T-helper 17 cell (primary cell): ENCODE results near the gene TRIM58. TPM values are rescaled to one million over a fixed set of nuclear protein-coding genes. Genes with fewer than 3 reads are reported as not detected.
A peak's percentile ranks its signal among the peaks of the same experiment; 100 is the strongest.

Experiments used
- ATAC-seq: fragments of 150-1000 bp; cut with Tn5 transposase; 2 replicates; pipeline ENCODE4 v1.10.0; 2021; ENCODE audit warnings: mild to moderate bottlenecking, moderate library complexity
- DNase-seq, 3 donors: peaks; one replicate each; pipeline versions ENCODE4 v3.0.0 to v3.0.0-alpha.2; 2020 to 2021
- H3K9me3 ChIP-seq: one replicate; pipeline ENCODE4 v1.7.0; 2013; ENCODE audit warnings: low read length, mild to moderate bottlenecking; ENCODE audit not compliant: control insufficient read depth, poor library complexity, severe bottlenecking
- H3K27ac Mint-ChIP-seq: one replicate; pipeline ENCODE4 v1.8.0; 2022; ENCODE audit warnings: mild to moderate bottlenecking, moderate library complexity, mixed read lengths
- H3K27me3 Mint-ChIP-seq: one replicate; pipeline ENCODE4 v1.8.0; 2022; ENCODE audit warnings: mixed read lengths
- H3K36me3 Mint-ChIP-seq: one replicate; pipeline ENCODE4 v1.8.0; 2022; ENCODE audit warnings: low read depth, mixed read lengths
- H3K4me1 Mint-ChIP-seq: one replicate; pipeline ENCODE4 v1.8.0; 2022; ENCODE audit warnings: mild to moderate bottlenecking, mixed read lengths
- H3K4me3 Mint-ChIP-seq: one replicate; pipeline ENCODE4 v1.8.0; 2022; ENCODE audit warnings: mild to moderate bottlenecking, moderate library complexity, mixed read lengths
- total RNA-seq, 4 donors: library from RNA in 2 of 4; stranded (reverse) in 2 of 4; gene quantifications; one replicate each; pipeline ENCODE4 v1.2.3 and lab custom pipeline; 2022 to 2026

The TRIM58 gene
- total RNA-seq (10 to 100 TPM in 1 of 2 donors, 1 to 10 TPM in 1; 1.2 to 44.2 TPM), total RNA-seq (lab: John Stamatoyannopoulos, UW) (0 reads per million in 2 donors)

DNA sequence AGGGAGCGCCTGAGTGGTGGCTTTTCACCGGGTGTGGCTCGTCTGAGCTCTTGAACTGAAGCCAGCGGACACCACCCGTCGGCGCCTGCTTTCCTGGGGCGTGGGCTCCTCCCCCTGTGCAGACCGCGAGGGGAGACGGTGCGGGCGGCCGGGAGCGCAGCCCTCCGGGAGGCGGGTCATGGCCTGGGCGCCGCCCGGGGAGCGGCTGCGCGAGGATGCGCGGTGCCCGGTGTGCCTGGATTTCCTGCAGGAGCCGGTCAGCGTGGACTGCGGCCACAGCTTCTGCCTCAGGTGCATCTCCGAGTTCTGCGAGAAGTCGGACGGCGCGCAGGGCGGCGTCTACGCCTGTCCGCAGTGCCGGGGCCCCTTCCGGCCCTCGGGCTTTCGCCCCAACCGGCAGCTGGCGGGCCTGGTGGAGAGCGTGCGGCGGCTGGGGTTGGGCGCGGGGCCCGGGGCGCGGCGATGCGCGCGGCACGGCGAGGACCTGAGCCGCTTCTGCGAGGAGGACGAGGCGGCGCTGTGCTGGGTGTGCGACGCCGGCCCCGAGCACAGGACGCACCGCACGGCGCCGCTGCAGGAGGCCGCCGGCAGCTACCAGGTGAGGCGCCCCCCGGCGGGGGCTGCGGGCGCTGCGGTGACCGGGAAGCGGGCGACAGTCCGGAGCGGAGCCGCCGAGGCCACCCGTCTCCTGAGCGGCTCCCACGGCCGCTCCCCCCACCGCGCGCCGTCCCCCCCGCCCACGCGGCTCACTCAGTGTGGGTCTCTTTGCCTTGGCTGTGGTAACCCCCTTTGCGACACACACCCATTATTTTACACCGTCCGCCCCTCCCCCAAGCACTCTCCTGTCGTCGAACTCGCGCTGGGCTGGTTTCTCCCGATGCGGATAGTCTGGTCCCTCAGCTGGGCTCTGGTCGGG is at the start of gene TRIM58:
TRIM58 (plus strand) TSS at position 119 of the 916 bp plus-strand sequence; CDS start at position 179, 60 bp downstream.
- ATAC-seq (peak; percentile 81), DNase-seq (peak in 1 of 3 donors; percentile 7)
- no peaks in the 10 kb centered on the region for H3K9me3 ChIP-seq
- Mint-ChIP-seq H3K27me3 (peaks cover 61% of the 10 kb centered on the region), H3K4me3 (peak within 1 kb of the TSS; percentile 86), H3K36me3 (peaks cover 8% of the 10 kb centered on the region), H3K4me1 (peaks cover 11% of the 10 kb centered on the region), H3K27ac (no peak within 1 kb of the TSS)

DNA sequence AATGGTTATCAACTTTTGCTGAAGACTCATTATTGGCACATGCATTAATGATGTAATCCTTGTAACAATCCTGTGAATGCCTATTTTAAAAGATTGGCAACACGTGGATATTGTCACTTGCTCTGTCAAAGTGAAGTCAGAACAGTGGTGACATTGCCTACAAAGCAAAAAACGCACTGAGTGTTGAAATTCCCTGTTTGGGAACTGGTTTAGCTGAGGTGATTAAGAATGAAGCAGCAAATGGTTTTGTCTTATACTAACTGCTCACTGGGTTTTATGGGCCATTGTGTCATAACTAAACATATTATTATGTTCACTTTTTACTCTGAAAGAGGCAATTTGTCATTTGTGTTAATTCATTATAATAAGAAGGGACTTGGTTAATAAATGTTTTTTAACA is 44.4 kb upstream of the TRIM58 start:
- H3K4me1 Mint-ChIP-seq: no peaks in the 10 kb centered on the region
- ATAC-seq (no peak), DNase-seq (no peak)
- peaks cover 9% of the 10 kb centered on the region for H3K27me3 Mint-ChIP-seq
- H3K36me3 Mint-ChIP-seq: no peaks in the 10 kb centered on the region
- no peaks in the 10 kb centered on the region for H3K9me3 ChIP-seq
- H3K4me3 Mint-ChIP-seq: no peak overlapping the region
- no peak overlapping the region for H3K27ac Mint-ChIP-seq

DNA sequence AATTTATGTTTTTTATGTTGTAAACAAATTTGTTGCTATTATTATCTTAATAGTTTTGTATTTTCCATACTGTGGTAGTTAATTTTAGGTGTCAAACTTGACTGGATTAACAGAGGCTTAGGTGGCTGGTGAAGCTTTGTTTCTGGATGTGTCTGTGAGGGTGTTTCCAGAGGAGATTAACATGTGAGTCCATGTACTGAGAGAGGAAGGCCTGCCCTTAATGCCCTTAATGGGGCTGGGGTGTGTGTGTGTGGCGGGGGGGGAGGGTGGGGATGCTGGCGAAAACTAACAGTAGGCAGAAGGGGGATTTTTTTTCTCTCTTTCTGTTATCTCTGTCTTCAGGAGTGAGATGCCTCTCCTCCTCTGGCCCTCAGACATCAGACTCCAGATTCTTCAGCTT is 34.9 kb upstream of the TRIM58 start:
- no peaks in the 10 kb centered on the region for H3K36me3 Mint-ChIP-seq
- H3K4me3 Mint-ChIP-seq: no peak overlapping the region
- no peaks in the 10 kb centered on the region for H3K9me3 ChIP-seq
- DNase-seq (no peak), ATAC-seq (no peak)
- H3K4me1 Mint-ChIP-seq: no peaks in the 10 kb centered on the region
- no peak overlapping the region for H3K27ac Mint-ChIP-seq
- no peaks in the 10 kb centered on the region for H3K27me3 Mint-ChIP-seq

- ATAC-seq: no peak
- DNase-seq: no peak
- no peaks in the 10 kb centered on the region for H3K9me3 ChIP-seq
- Mint-ChIP-seq H3K27ac (no peak within 1 kb of the TSS), H3K4me3 (no peak within 1 kb of the TSS), H3K4me1 (no peaks in the 10 kb centered on the region), H3K36me3 (no peaks in the 10 kb centered on the region), H3K27me3 (no peaks in the 10 kb centered on the region)
Measured at GRCh38 chr1:247824023-247824422, 33.0 kb upstream of the TRIM58 start, which contains the start of gene OR14A16. Gene OR14A16, minus strand, starts transcription at chr1:247824119. Its CDS starts 8,390 bp downstream, at chr1:247815729.

GRCh38 chr1:247825362-247825761 is 31.6 kb upstream of the TRIM58 start:
- no peaks in the 10 kb centered on the region for H3K4me1 Mint-ChIP-seq

DNA sequence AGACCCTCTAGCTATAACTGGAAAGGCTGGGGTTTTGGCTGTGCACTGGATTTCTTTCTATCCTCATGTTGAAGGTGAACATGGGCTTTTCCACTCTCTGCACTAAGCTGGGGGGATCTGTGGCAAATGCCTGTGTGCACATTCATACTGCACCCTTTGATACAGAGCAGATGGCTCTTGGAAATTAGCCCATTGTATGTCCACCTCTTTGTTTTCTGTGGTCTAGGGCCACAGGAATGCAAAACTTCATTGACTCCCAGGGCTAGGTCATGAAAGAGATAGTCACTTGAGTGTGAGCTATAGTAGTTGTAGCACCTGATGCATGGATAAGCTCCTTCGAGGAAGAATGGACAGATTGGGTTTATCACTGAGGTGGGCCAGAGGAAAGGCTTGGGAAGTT is 27.3 kb upstream of the TRIM58 start:
- DNase-seq (no peak), ATAC-seq (no peak)
- H3K27ac Mint-ChIP-seq: no peak overlapping the region
- peaks cover 9% of the 10 kb centered on the region for H3K27me3 Mint-ChIP-seq
- no peaks in the 10 kb centered on the region for H3K9me3 ChIP-seq
- no peaks in the 10 kb centered on the region for H3K4me1 Mint-ChIP-seq
- no peaks in the 10 kb centered on the region for H3K36me3 Mint-ChIP-seq
- H3K4me3 Mint-ChIP-seq: no peak overlapping the region

More at GRCh38 chr1:247825362-247825761, 31.6 kb upstream of the TRIM58 start:
- no peak for DNase-seq
- H3K9me3 ChIP-seq: no peaks in the 10 kb centered on the region
- Mint-ChIP-seq H3K27ac (no peak overlapping the region), H3K27me3 (no peaks in the 10 kb centered on the region), H3K4me3 (no peak overlapping the region), H3K36me3 (no peaks in the 10 kb centered on the region)
- no peak for ATAC-seq

DNA sequence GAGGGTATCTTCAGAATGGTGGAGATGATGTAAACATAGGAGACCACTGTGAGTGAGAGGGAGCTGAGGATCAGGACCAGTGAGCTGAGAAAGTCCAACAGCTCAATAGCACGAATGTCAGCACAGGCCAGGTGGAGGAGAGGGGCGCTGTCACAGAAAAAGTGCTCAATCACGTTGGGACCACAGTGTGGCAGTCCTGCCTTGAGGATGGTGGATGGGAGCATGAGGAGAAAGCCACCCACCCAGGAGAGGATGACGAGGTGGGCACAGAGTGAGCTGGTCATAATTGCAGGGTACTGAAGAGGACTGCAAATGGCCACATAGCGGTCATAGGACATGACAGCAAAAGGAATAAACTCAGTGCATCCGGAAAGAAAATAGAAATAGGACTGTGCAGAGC is 23.4 kb upstream of the TRIM58 start:
- DNase-seq: no peak
- no peaks in the 10 kb centered on the region for H3K9me3 ChIP-seq
- no peaks in the 10 kb centered on the region for H3K4me1 Mint-ChIP-seq
- no peaks in the 10 kb centered on the region for H3K36me3 Mint-ChIP-seq
- peaks cover 9% of the 10 kb centered on the region for H3K27me3 Mint-ChIP-seq
- ATAC-seq: no peak
- H3K4me3 Mint-ChIP-seq: no peak overlapping the region
- H3K27ac Mint-ChIP-seq: no peak overlapping the region

DNA sequence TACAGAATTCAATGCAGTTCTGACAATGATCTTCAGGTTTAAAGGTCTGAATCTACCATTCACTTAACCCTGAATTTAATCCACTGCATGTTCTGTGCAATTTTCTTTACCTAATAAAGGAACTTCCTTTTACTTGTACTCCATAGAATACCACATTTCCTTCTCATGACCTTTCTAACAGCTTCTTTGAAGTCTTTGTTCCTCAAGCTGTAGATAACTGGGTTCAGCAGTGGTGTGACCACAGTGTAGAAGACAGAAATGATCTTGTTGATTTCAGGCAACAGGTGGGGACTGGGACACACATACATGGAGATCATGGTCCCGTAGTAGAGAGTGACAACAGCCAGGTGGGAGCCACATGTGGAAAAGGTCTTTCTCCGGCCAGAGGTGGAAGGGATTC is 16.2 kb upstream of the TRIM58 start:
- H3K36me3 Mint-ChIP-seq: no peaks in the 10 kb centered on the region
- H3K4me3 Mint-ChIP-seq: no peak overlapping the region
- H3K27me3 Mint-ChIP-seq: no peaks in the 10 kb centered on the region
- DNase-seq (no peak), ATAC-seq (no peak)
- H3K4me1 Mint-ChIP-seq: no peaks in the 10 kb centered on the region
- no peaks in the 10 kb centered on the region for H3K9me3 ChIP-seq
- H3K27ac Mint-ChIP-seq: no peak overlapping the region

GRCh38 chr1:247841796-247842195 is 15.2 kb upstream of the TRIM58 start, which contains the start of gene OR11L1:
Gene OR11L1, minus strand, starts transcription at chr1:247841896. Its CDS starts 0 bp downstream, at chr1:247841896.
- no peak for ATAC-seq
- no peaks in the 10 kb centered on the region for H3K9me3 ChIP-seq
- H3K4me1 Mint-ChIP-seq: no peaks in the 10 kb centered on the region
- H3K27me3 Mint-ChIP-seq: no peaks in the 10 kb centered on the region
- no peak within 1 kb of the TSS for H3K27ac Mint-ChIP-seq
- no peaks in the 10 kb centered on the region for H3K36me3 Mint-ChIP-seq
- DNase-seq: no peak
- H3K4me3 Mint-ChIP-seq: no peak within 1 kb of the TSS

DNA sequence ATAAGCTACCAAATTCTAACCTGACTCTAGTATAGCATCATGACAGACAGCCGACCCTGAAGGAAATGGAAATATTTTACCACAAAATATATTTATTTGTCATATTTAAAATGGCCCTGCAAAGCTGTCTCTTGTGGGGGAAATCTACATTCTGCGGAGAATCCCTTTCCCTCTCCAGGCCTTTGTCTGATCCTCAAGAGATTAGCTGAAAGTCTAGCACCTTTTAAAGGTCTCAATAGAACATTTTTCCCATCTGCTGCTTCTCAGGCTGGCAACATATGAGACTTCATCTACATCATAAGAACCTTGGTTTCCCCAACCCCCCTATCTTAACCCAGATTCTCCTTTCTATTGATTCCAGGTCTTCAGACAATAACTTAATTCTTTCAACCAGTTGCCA is 13.6 kb upstream of the TRIM58 start:
- ATAC-seq: no peak
- no peaks in the 10 kb centered on the region for H3K9me3 ChIP-seq

DNA sequence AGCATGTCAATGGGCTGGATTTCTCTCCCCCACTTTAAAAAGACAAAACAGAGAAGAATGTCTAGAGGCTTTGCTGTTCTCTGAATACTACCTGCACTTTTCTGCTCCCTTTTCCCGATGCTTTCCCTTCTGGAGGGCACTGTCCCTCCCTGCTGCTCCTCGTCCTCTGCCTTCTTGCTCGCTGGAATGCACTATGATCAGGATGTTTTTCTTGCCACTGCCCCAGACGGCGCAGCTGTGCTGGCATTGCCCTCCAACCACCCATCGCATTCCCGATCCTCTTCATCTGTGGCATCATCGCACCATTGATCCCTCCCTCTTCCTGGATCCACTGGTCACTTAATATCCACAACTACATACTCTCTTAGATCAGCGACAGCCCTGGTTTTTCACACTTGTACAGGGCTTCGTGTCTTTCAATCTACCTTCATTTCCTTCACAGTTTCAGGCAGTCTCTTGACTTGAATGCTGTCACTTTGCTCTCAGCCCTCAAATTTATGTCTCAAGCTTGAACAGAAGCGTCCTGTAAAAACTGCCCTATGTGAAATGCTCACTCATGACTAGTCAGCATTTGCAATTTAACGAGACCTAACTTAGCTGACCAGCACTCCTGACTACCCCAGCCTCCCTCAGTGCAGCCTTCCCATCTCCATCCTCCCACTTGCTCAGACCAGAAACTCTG is 11.8 kb upstream of the TRIM58 start:
- no peaks in the 10 kb centered on the region for H3K4me1 Mint-ChIP-seq
- no peak overlapping the region for H3K27ac Mint-ChIP-seq
- DNase-seq (no peak), ATAC-seq (no peak)
- no peaks in the 10 kb centered on the region for H3K9me3 ChIP-seq
- no peaks in the 10 kb centered on the region for H3K27me3 Mint-ChIP-seq
- H3K36me3 Mint-ChIP-seq: no peaks in the 10 kb centered on the region
- H3K4me3 Mint-ChIP-seq: no peak overlapping the region

More for the DNA sequence above, 13.6 kb upstream of the TRIM58 start:
- Mint-ChIP-seq H3K4me3 (no peak overlapping the region), H3K36me3 (no peaks in the 10 kb centered on the region), H3K4me1 (no peaks in the 10 kb centered on the region), H3K27ac (no peak overlapping the region), H3K27me3 (no peaks in the 10 kb centered on the region)
- DNase-seq: no peak

GRCh38 chr1:247845693-247846017 is 11.3 kb upstream of the TRIM58 start:
- H3K36me3 Mint-ChIP-seq: no peaks in the 10 kb centered on the region
- H3K27ac Mint-ChIP-seq: no peak overlapping the region
- DNase-seq: no peak
- H3K4me3 Mint-ChIP-seq: no peak overlapping the region
- no peak for ATAC-seq
- H3K4me1 Mint-ChIP-seq: no peaks in the 10 kb centered on the region
- H3K27me3 Mint-ChIP-seq: peaks cover under 1% of the 10 kb centered on the region
- no peaks in the 10 kb centered on the region for H3K9me3 ChIP-seq

DNA sequence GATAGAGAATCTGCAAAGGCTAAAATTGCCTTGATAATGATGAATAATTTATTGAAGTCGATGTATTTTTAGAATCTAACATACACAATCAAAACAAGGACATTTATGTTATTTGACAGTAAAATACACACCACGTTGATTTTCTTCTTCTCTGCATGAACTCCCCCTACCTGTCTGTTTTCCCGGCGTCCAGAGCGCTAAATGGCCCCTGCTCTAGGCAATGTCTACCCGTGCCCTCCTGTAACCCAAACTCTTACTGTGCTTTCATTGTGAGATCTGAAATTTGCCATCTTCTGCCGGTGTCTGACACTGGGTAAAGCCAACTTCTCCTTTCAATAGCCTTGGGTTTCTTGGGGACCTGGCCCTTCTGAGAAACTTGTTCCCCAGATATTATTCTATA is 8.6 kb upstream of the TRIM58 start:
- no peaks in the 10 kb centered on the region for H3K4me1 Mint-ChIP-seq
- H3K9me3 ChIP-seq: no peaks in the 10 kb centered on the region
- ATAC-seq: no peak
- H3K4me3 Mint-ChIP-seq: no peak overlapping the region
- DNase-seq: no peak
- no peak overlapping the region for H3K27ac Mint-ChIP-seq
- H3K27me3 Mint-ChIP-seq: peaks cover 17% of the 10 kb centered on the region
- no peaks in the 10 kb centered on the region for H3K36me3 Mint-ChIP-seq
